ENCODE results near the gene PRDM15.

Gene PRDM15

GRCh38 chr21:41821081-41821755 is 57.9 kb downstream of the PRDM15 start:
- DNase-seq (ENCODE audit: low spot score), result no peak
- in situ Hi-C loops (cut with MboI; ENCODE audit: low sequenced_read_pairs, unreplicated experiment), result no loop called here
- TF ChIP-seq CTCF (IDR thresholded peaks at IDR 0.05; ENCODE audit: borderline replicate concordance, control extremely low read depth, extremely low read depth, insufficient read depth, missing control alignments), result no peak

- no peak for TF ChIP-seq CTCF (IDR thresholded peaks at IDR 0.05; ENCODE audit: borderline replicate concordance, control extremely low read depth, extremely low read depth, insufficient read depth, missing control alignments)
- in situ Hi-C loops (cut with MboI; ENCODE audit: low sequenced_read_pairs, unreplicated experiment), result no loop called here
- no peak for DNase-seq (ENCODE audit: low spot score)
Measured at GRCh38 chr21:41820384-41821080, 58.6 kb downstream of the PRDM15 start.

- in situ Hi-C loops (cut with MboI; ENCODE audit: low sequenced_read_pairs, unreplicated experiment), result no loop called here
- no peak for DNase-seq (ENCODE audit: low spot score)
- TF ChIP-seq CTCF (IDR thresholded peaks at IDR 0.05; ENCODE audit: borderline replicate concordance, control extremely low read depth, extremely low read depth, insufficient read depth, missing control alignments), result no peak
Measured at GRCh38 chr21:41819856-41820281, 59.3 kb downstream of the PRDM15 start.

GRCh38 chr21:41819236-41819855 is 59.8 kb downstream of the PRDM15 start:
- in situ Hi-C loops (cut with MboI; ENCODE audit: low sequenced_read_pairs, unreplicated experiment), result no loop called here
- DNase-seq (ENCODE audit: low spot score), result no peak
- TF ChIP-seq CTCF (IDR thresholded peaks at IDR 0.05; ENCODE audit: borderline replicate concordance, control extremely low read depth, extremely low read depth, insufficient read depth, missing control alignments), result no peak

GRCh38 chr21:41817877-41818855 is 61.0 kb downstream of the PRDM15 start:
- in situ Hi-C loops (cut with MboI; ENCODE audit: low sequenced_read_pairs, unreplicated experiment), result no loop called here

More at GRCh38 chr21:41817877-41818855, 61.0 kb downstream of the PRDM15 start:
- no peak for DNase-seq (ENCODE audit: low spot score)
- no peak for TF ChIP-seq CTCF (IDR thresholded peaks at IDR 0.05; ENCODE audit: borderline replicate concordance, control extremely low read depth, extremely low read depth, insufficient read depth, missing control alignments)

Data from GM13976 (cell line).